Calu3 (cell line): ENCODE results near the gene MYOF. TPM values are rescaled to one million over a fixed set of nuclear protein-coding genes. Genes with fewer than 3 reads are reported as not detected.
A peak's percentile ranks its signal among the peaks of the same experiment; 100 is the strongest.

Experiments
- BruUV-seq: library from RNA; stranded (reverse); fragments of 400-500 nt; replicated peaks from 2 replicates; lab custom pipeline; 2021; lab: Mats Ljungman, UMichigan
- CTCF ChIA-PET: fragments of 300-600 bp; sonication (Branson Sonifier 250); formaldehyde crosslinking; loops from one replicate; lab custom pipeline; 2022; ENCODE audit warnings: antibody characterized with exemption; lab: Charles Lee
- DNase-seq: peaks from one replicate; pipeline ENCODE4 v3.0.0; 2022
- H3K27ac Mint-ChIP-seq: one replicate; pipeline ENCODE4 v1.8.0; 2022; ENCODE audit warnings: mixed read lengths; ENCODE audit not compliant: unreplicated experiment
- H3K27me3 Mint-ChIP-seq: one replicate; pipeline ENCODE4 v1.8.0; 2022; ENCODE audit warnings: mixed read lengths; ENCODE audit not compliant: unreplicated experiment
- H3K36me3 Mint-ChIP-seq: one replicate; pipeline ENCODE4 v1.8.0; 2022; ENCODE audit warnings: mild to moderate bottlenecking, moderate library complexity, mixed read lengths; ENCODE audit not compliant: insufficient read depth, unreplicated experiment
- H3K4me1 Mint-ChIP-seq: one replicate; pipeline ENCODE4 v1.8.0; 2022; ENCODE audit warnings: mild to moderate bottlenecking, low read depth, mixed read lengths; ENCODE audit not compliant: unreplicated experiment
- H3K4me3 Mint-ChIP-seq: one replicate; pipeline ENCODE4 v1.8.0; 2022; ENCODE audit warnings: mild to moderate bottlenecking, low read depth, moderate library complexity, mixed read lengths; ENCODE audit not compliant: unreplicated experiment
- H3K9me3 Mint-ChIP-seq: one replicate; pipeline ENCODE4 v1.8.0; 2022; ENCODE audit warnings: low read depth, mixed read lengths; ENCODE audit not compliant: unreplicated experiment
- CTCF ChIP-seq: fragments of 200-600 bp; IDR thresholded peaks from one replicate; pipeline ENCODE4 v1.8.0; 2022; ENCODE audit warnings: antibody characterized with exemption; ENCODE audit not compliant: unreplicated experiment
- intact Hi-C: fragments of 100-400 bp; cut with micrococcal nuclease; formaldehyde crosslinking; loops from one replicate; pipeline ENCODE4 v1.10.0; 2022; ENCODE audit not compliant: unreplicated experiment
- total RNA-seq: library from RNA; stranded (reverse); gene quantifications from 2 replicates; pipeline ENCODE4 v1.2.3, GENCODE V29; 2022

MYOF gene
- total RNA-seq, 1 experiment from 2014 or later: 474 TPM

DNA sequence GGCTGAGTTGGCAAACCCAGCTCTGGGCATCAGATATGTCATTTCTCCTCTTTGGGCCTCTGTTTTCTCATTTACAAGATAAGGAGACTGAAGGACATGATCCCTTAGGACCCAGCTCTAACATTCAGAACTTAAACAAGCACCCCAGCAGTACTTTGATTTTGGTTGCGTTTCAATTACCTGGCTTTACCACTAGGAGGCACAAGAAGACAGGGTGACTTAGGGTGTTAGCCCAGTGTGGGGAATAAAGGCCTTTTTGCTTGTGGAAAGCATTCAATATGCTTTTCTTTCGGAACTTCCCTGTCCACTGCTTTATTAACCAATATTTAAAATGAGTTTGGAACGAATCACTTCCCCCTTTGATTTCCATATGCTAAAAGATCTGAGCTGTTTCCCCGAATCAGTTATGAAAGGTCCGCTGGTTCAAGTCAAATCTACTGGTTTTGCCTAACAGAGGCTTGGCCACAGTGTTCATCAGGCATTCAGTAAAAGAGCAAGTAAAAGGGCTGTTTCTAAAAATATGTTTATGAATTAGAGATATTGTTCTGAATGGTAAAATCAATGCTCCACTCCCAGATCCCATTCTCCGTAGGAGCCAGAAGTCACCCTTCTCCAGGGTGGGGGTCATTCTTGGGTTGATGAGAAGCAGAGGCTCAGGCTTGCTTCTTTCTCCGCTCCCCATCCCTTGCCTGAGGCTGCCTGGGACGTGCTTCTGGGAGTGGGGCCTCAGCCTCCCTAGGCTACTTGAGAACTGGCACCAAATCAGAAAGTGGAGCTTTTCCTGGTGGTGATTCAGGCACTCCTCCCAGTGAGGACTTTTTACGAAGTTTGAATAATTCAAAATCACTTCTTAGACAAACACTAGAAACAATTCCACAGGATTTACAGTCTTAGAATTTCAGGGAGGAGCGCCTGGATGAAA is 105.5 kb downstream of the MYOF start:
- Mint-ChIP-seq H3K27me3 (no peaks in the 10 kb centered on the region), H3K36me3 (peaks cover 69% of the 10 kb centered on the region), H3K4me3 (no peak overlapping the region), H3K4me1 (peaks cover 23% of the 10 kb centered on the region), H3K27ac (peak overlapping the region; percentile 82), H3K9me3 (no peaks in the 10 kb centered on the region)
- peak; percentile 54 for DNase-seq
- TF ChIP-seq CTCF: peak; percentile 73
- intact Hi-C loops: loop anchor here (1.0 to 5.0 kb wide), 2 partner anchors 51 to 106 kb away; partner anchors contain the start of gene MYOF
- CTCF ChIA-PET: interaction anchor here (0.6 to 2.8 kb wide), 8 partner anchors 18 to 106 kb away, joined by 3 to 20 read pairs (median 3); partner anchors contain the start of gene MYOF
- BruUV-seq: TSS peak; percentile 15

DNA sequence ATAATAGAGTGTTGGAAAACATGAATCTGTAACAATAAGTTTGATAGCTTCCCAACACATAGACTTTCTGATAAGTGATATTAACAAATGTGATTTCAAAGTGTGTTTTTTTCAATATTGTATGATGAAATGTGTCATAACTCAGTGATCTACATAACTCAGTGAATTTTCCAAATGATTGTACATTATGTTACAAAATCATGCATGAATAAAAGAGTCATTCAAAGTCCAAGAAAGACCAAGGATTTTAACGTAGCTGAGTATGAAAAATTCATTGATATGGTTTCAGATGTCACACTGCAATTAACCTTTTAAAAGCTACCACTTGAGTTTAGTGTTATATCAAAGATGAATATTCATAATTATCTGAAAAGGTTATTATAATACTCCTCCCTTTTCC is 111.2 kb downstream of the MYOF start:
- BruUV-seq: no TSS peak
- CTCF ChIA-PET: no interaction called here
- H3K36me3 Mint-ChIP-seq: peaks cover 82% of the 10 kb centered on the region

DNA sequence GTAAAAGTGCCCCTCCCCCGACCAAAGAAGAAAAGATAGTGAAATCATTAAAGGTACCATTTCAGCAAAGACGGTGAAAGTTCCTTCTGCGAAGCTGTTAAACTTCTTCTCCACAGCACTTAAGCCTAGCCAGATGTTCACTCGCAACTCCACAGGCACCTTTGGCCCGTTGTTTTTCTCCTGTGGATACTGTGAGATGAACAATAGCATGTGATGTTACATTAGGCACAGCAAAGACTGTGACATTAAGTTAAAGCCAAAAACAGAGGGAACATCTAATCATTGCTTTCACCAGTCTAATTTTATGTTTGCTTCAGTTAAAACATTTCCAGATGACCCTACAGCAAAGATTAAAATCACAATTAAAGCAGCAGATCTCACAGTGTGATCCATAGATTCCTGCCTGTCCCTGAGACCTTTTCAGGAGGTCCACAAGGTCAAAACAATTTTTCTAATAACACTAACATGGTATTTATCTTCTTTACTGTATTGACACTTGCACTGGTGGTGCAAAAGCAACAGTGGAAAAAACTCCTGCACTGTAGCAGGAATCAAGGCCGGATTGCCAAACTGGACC is 112.5 kb downstream of the MYOF start:
- intact Hi-C loops: no loop called here
- H3K27me3 Mint-ChIP-seq: no peaks in the 10 kb centered on the region
- CTCF ChIA-PET: no interaction called here

More for the DNA sequence above, 111.2 kb downstream of the MYOF start:
- no peak for TF ChIP-seq CTCF
- Mint-ChIP-seq H3K4me1 (peaks cover 9% of the 10 kb centered on the region), H3K9me3 (no peaks in the 10 kb centered on the region), H3K27me3 (no peaks in the 10 kb centered on the region), H3K4me3 (no peak overlapping the region), H3K27ac (no peak overlapping the region)
- DNase-seq: no peak
- intact Hi-C loops: no loop called here

DNA sequence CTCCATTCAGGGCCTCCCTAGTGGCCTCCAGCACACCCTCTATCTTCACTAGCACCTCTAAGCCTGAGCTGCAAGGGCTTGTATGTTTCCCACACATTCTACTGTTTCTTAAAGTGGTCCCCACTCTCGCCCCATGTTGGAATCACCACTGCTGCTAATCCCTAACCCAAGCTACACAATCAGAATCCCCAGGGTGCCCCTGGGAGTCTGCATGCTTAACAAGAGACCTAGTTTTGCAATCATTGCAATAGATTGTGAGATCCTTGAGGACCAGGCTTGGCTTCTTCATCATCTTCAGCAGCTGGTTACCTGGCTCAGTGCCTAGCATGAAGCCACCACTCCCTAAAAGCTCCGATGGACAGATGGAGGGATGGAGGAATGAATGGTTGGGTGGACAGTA is 113.9 kb downstream of the MYOF start:
- BruUV-seq: no TSS peak
- Mint-ChIP-seq H3K4me1 (peaks cover 23% of the 10 kb centered on the region), H3K36me3 (peaks cover 77% of the 10 kb centered on the region), H3K9me3 (no peaks in the 10 kb centered on the region), H3K27me3 (no peaks in the 10 kb centered on the region), H3K4me3 (no peak overlapping the region), H3K27ac (no peak overlapping the region)
- TF ChIP-seq CTCF: no peak
- intact Hi-C loops: no loop called here
- DNase-seq: no peak
- CTCF ChIA-PET: interaction anchor here (0.5 to 0.7 kb wide), 2 partner anchors 669 to 1065 kb away, joined by 6 to 8 read pairs; no protein-coding TSS in a partner anchor

More for the DNA sequence above, 112.5 kb downstream of the MYOF start:
- no TSS peak for BruUV-seq
- no peak for DNase-seq
- no peak for TF ChIP-seq CTCF
- Mint-ChIP-seq H3K36me3 (peaks cover 80% of the 10 kb centered on the region), H3K9me3 (no peaks in the 10 kb centered on the region), H3K4me1 (peaks cover 15% of the 10 kb centered on the region), H3K27ac (no peak overlapping the region), H3K4me3 (no peak overlapping the region)
